ENCODE results near the gene CCL4L2.
"Not testable (repeated sequence)": the region's sequence is repeated elsewhere in the genome, so short reads cannot be mapped to it uniquely, and the experiment has no call there.

The CCL4L2 gene

GRCh38 chr17:36210439-36211211 lies at the start of gene CCL4L2:
Gene CCL4L2 (plus strand): TSS chr17:36211063.
- DNase-seq = not testable (repeated sequence)

- DNase-seq = not testable (repeated sequence)
These were observed 42.0 kb upstream of the CCL4L2 start for GRCh38 chr17:36168836-36169235.

DNA sequence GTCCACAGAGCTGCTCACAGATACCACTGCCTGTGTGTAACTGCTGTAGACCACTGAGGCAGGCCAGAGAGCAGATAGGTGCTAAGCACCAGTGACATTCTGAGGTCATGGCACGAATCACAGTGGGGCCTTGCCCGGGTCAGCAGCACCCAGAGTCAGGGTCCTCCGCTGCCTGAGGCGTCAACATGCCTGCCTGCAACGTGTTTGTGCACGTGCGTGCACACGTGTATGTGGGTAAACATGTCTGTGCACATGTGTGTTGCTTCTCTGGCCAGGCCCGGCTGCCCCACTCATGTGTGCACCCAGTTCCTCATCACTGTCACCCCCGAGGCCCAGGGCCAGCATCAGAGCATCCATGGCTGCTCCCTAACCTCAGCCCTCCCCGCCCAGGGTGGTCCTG lies 34.3 kb upstream of the CCL4L2 start, which contains the start of gene TBC1D3B:
TSS of gene TBC1D3B (minus strand) at position 101 of the 400 bp plus-strand sequence. CDS start 1,586 bp downstream, outside the sequence.
- not testable (repeated sequence) for DNase-seq

DNA sequence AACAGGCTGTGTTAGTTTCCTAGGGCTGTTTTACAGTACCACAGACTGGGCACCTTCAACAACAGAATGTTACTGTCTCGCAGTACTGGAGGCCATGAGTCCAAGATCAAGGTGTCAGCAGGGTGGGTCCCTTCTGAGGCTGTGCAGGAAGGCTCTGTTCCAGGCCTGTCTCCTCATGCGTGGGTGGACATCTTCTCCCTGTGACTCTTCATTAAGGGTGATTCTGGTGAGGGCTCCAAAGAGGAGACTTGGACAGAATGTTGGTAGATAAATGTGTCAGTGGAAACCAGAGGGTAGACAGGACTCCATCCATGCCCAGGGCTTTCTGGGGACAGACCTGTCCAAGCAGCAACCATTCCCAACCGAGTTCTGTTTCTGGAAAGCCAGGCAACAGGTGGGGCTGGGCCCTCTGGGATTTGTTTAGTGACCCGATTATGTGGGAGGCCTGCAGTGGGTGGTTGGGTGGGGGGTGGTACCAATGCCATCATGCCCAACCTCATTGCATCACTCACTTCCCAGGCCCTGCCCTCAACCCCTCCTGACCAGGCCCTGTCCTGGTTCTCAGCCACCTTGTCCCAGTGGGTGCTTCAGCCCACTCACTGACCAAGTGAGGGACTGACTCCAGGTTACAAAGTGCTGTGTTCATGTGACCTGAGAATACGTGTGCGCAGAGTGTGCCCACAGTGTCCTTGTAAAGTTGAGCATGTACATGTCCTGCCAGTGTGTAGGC lies 29.3 kb upstream of the CCL4L2 start:
- DNase-seq = not testable (repeated sequence)

- DNase-seq = no peak
These were observed 28.5 kb upstream of the CCL4L2 start for GRCh38 chr17:36182176-36183000.

GRCh38 chr17:36183001-36183971 lies 27.6 kb upstream of the CCL4L2 start:
- no peak for DNase-seq

DNA sequence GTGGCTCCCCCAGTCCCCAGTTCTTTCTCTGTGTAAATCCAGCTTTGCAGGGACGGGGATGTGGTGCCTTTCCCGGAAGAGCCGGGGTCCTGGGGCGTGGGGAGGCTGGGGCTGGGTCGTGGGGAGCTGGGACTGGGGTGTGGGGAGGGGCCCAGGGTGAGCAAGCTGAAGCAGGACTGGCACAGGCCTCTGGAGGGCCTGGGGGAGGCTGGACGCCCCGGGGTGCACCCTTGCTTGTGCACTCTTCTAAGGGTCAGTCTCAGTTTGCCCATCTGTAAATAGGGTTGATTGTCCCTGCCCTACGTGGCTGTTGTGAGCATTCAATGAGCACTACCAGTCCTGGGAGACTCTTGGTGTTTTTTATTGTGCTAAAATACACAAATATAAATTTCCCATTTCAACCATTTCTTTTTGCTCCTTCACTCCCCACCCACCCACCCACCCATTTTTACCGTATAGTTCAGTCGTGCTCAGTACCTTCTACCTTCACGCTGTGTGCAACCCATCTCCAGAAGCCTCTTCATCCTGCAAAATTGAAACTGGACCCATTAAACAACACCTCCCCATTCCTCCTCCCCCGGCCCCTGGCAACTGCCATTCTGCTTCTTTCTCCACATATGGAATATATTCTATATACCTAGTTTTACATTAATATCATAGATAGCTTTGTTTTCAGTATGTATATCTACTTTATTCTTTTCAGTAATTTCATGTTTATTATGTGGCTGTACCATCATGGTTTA lies 26.7 kb upstream of the CCL4L2 start:
- DNase-seq = no peak

- no peak for DNase-seq
These were observed 25.4 kb upstream of the CCL4L2 start for GRCh38 chr17:36185416-36185815.

GRCh38 chr17:36186810-36187763 lies 23.8 kb upstream of the CCL4L2 start:
- DNase-seq = not testable (repeated sequence)

DNA sequence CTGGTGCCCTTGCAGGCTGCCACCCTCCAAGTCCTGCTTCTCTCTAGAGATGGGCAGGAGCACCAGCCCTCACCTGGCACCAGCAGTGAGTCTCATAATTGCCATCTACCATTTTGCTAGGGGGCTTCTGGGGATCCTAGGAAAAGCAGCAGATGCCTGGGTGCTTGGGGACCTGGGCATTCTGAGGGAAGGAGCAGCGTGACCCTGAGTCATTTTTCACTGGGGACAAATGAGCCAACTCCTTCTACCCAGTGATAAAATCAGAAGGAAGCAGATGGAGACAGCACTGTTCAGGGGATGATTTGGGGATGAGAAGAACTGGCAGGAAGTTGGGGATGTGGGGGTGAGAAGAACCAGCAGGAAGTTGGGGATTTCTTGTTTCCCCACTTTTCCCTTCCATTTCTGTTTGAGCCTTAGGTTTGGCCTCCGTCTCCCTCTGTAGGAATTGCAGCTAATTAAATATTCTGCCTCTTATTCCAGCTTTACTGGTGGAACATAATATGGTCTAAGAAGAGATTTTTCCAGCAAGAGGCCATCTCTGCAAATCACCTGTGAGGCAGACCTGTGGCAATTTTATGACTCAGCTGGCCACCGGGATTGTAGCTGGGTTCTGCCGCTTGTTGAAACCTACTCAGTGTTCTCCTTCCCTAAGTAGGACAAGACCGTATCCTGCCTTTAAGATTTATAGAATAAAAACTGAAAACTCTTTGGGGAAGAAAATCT lies 22.8 kb upstream of the CCL4L2 start:
- DNase-seq = not testable (repeated sequence)

DNA sequence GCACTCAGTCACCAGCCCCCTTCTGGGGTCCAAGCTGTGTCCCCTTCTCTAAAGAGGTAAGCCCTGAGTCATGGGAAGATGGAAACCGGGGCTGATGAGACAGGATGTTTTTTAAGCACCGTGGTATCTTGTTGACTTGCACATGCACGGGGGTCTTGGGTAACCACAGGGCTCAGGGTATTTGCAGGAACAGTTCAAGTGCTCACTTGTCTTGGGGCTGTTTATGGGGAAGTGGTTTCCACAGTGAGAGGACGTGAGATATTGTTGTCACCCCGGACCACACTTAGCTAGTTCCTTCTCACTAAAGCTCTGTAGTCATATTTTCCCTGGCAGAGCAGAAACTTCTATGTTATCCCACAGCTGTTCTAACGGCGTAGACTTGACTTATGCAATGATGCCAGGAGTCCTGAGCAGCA lies 22.0 kb upstream of the CCL4L2 start:
- DNase-seq = no peak

GRCh38 chr17:36189993-36190392 lies 20.9 kb upstream of the CCL4L2 start:
- not testable (repeated sequence) for DNase-seq

- not testable (repeated sequence) for DNase-seq
These were observed 20.1 kb upstream of the CCL4L2 start for GRCh38 chr17:36190549-36191330.

DNA sequence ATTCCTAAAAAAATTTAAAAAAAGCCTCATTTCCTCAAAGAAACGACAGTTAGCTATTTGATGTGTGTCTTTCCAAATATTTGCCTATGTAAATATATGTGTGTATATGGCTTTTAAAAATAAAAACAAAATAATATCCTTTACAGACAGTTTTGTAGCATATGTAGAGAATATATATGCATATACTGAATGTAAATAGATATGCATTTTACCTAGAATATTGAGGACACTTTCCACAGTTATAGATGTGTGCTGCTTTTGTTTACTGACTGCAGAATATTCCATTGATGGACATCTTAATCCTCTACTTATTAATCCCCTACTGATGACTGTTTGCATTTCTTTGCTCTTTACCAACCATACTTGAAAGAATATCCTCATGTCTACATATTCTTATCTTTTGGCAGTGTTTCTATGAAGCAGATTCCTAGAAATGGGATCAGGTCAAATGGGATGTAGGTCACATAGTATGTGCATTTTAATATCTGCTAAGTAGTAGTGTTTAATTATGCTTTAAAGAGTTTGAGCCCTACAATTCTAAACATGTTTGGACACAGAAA lies 17.6 kb upstream of the CCL4L2 start:
- DNase-seq = no peak

GRCh38 chr17:36194147-36194831 lies 16.6 kb upstream of the CCL4L2 start:
- DNase-seq = not testable (repeated sequence)

GRCh38 chr17:36194832-36195433 lies 15.9 kb upstream of the CCL4L2 start:
- not testable (repeated sequence) for DNase-seq
